ENCODE results near the gene RNF13.
A peak's percentile ranks its signal among the peaks of the same experiment; 100 is the strongest.

RNF13 gene

GRCh38 chr3:149816311-149816710 is 3.3 kb downstream of the RNF13 start:
- Histone ChIP-seq H3K27ac (replicated peaks) (peak overlapping the region; percentile 43; the same call in 1 of the 2 replicates), H3K4me3 (replicated peaks; ENCODE audit: insufficient read depth, low read length) (no peak overlapping the region), H3K27me3 (ENCODE audit: insufficient read depth, poor library complexity, severe bottlenecking) (no peaks in the 10 kb centered on the region)
- DNase-seq (ENCODE audit: low read depth in 1 of 2, low spot score in 1 of 2), result no peak
- TF ChIP-seq CTCF (IDR thresholded peaks at IDR 0.05; ENCODE audit: insufficient read depth, low read length), result no peak
- no peak for TF ChIP-seq GABPA (IDR thresholded peaks at IDR 0.05; ENCODE audit: low read depth)

- Histone ChIP-seq H3K4me3 (replicated peaks; ENCODE audit: insufficient read depth, low read length) (no peak overlapping the region), H3K27ac (replicated peaks) (peak overlapping the region; percentile 43), H3K27me3 (ENCODE audit: insufficient read depth, poor library complexity, severe bottlenecking) (no peaks in the 10 kb centered on the region)
- peak in 1 of 2 experiments; percentile 65 for DNase-seq (ENCODE audit: low read depth in 1 of 2, low spot score in 1 of 2)
- TF ChIP-seq SPI1 (IDR thresholded peaks at IDR 0.05; ENCODE audit: borderline replicate concordance, low read depth) (peak; percentile 47; the same call in 1 of the 2 replicates), CTCF (IDR thresholded peaks at IDR 0.05; ENCODE audit: insufficient read depth, low read length) (no peak), REST (IDR thresholded peaks at IDR 0.05; ENCODE audit: insufficient replicate concordance, low read depth) (no peak)
Observed at GRCh38 chr3:149816986-149817385, 4.0 kb downstream of the RNF13 start.

GRCh38 chr3:149819432-149819831 is 6.4 kb downstream of the RNF13 start:
- H3K4me3 ChIP-seq (replicated peaks; ENCODE audit: insufficient read depth, low read length), result no peak overlapping the region
- H3K27ac ChIP-seq (replicated peaks), result no peak overlapping the region
- no peak for DNase-seq (ENCODE audit: low read depth in 1 of 2, low spot score in 1 of 2)
- no peak for TF ChIP-seq POLR2AphosphoS5 (IDR thresholded peaks at IDR 0.05; ENCODE audit: low read depth)
- no peak for TF ChIP-seq REST (IDR thresholded peaks at IDR 0.05; ENCODE audit: insufficient replicate concordance, low read depth)
- no peak for TF ChIP-seq SPI1 (IDR thresholded peaks at IDR 0.05; ENCODE audit: borderline replicate concordance, low read depth)
- no peak for TF ChIP-seq CTCF (IDR thresholded peaks at IDR 0.05; ENCODE audit: insufficient read depth, low read length)
- no peak for TF ChIP-seq GABPA (IDR thresholded peaks at IDR 0.05; ENCODE audit: low read depth)
- no peaks in the 10 kb centered on the region for H3K27me3 ChIP-seq (ENCODE audit: insufficient read depth, poor library complexity, severe bottlenecking)

- TF ChIP-seq POLR2AphosphoS5 (IDR thresholded peaks at IDR 0.05; ENCODE audit: low read depth) (no peak), REST (IDR thresholded peaks at IDR 0.05; ENCODE audit: insufficient replicate concordance, low read depth) (no peak)
- DNase-seq (ENCODE audit: low read depth in 1 of 2, low spot score in 1 of 2), result no peak
Observed at GRCh38 chr3:149820183-149820582, 7.2 kb downstream of the RNF13 start.

More at GRCh38 chr3:149820183-149820582, 7.2 kb downstream of the RNF13 start:
- H3K27ac ChIP-seq (replicated peaks), result no peak overlapping the region
- H3K27me3 ChIP-seq (ENCODE audit: insufficient read depth, poor library complexity, severe bottlenecking), result no peaks in the 10 kb centered on the region
- H3K4me3 ChIP-seq (replicated peaks; ENCODE audit: insufficient read depth, low read length), result no peak overlapping the region

Measured in HL-60 (cell line).